Calu3 (cell line): ENCODE data around the gene S100A4. TPM values are rescaled to one million over a fixed set of nuclear protein-coding genes. Genes with fewer than 3 reads are reported as not detected.

Source experiments
- BruUV-seq: library from RNA; stranded (reverse); fragments of 400-500 nt; replicated peaks from 2 replicates; lab custom pipeline; 2021; lab: Mats Ljungman, UMichigan
- CTCF ChIA-PET: fragments of 300-600 bp; sonication (Branson Sonifier 250); formaldehyde crosslinking; loops from one replicate; lab custom pipeline; 2022; ENCODE audit warnings: antibody characterized with exemption; lab: Charles Lee
- DNase-seq: peaks from one replicate; pipeline ENCODE4 v3.0.0; 2022
- H3K27ac Mint-ChIP-seq: one replicate; pipeline ENCODE4 v1.8.0; 2022; ENCODE audit warnings: mixed read lengths; ENCODE audit not compliant: unreplicated experiment
- H3K27me3 Mint-ChIP-seq: one replicate; pipeline ENCODE4 v1.8.0; 2022; ENCODE audit warnings: mixed read lengths; ENCODE audit not compliant: unreplicated experiment
- H3K36me3 Mint-ChIP-seq: one replicate; pipeline ENCODE4 v1.8.0; 2022; ENCODE audit warnings: mild to moderate bottlenecking, moderate library complexity, mixed read lengths; ENCODE audit not compliant: insufficient read depth, unreplicated experiment
- H3K4me1 Mint-ChIP-seq: one replicate; pipeline ENCODE4 v1.8.0; 2022; ENCODE audit warnings: mild to moderate bottlenecking, low read depth, mixed read lengths; ENCODE audit not compliant: unreplicated experiment
- H3K4me3 Mint-ChIP-seq: one replicate; pipeline ENCODE4 v1.8.0; 2022; ENCODE audit warnings: mild to moderate bottlenecking, low read depth, moderate library complexity, mixed read lengths; ENCODE audit not compliant: unreplicated experiment
- H3K9me3 Mint-ChIP-seq: one replicate; pipeline ENCODE4 v1.8.0; 2022; ENCODE audit warnings: low read depth, mixed read lengths; ENCODE audit not compliant: unreplicated experiment
- intact Hi-C: fragments of 100-400 bp; cut with micrococcal nuclease; formaldehyde crosslinking; loops from one replicate; pipeline ENCODE4 v1.10.0; 2022; ENCODE audit not compliant: unreplicated experiment
- total RNA-seq: library from RNA; stranded (reverse); gene quantifications from 2 replicates; pipeline ENCODE4 v1.2.3, GENCODE V29; 2022
- TF ChIP-seq, protein P1 (sequence below): fragments of 200-600 bp; IDR thresholded peaks from one replicate; pipeline ENCODE4 v1.8.0; 2022; ENCODE audit warnings: antibody characterized with exemption; ENCODE audit not compliant: unreplicated experiment

Gene S100A4
- total RNA-seq, 1 experiment from 2014 or later, result 20.5 TPM

- Mint-ChIP-seq H3K4me3 (no peak overlapping the region), H3K27ac (no peak overlapping the region), H3K27me3 (peaks cover 62% of the 10 kb centered on the region), H3K4me1 (no peaks in the 10 kb centered on the region), H3K9me3 (no peaks in the 10 kb centered on the region), H3K36me3 (no peaks in the 10 kb centered on the region)
- TF ChIP-seq, protein P1, sequence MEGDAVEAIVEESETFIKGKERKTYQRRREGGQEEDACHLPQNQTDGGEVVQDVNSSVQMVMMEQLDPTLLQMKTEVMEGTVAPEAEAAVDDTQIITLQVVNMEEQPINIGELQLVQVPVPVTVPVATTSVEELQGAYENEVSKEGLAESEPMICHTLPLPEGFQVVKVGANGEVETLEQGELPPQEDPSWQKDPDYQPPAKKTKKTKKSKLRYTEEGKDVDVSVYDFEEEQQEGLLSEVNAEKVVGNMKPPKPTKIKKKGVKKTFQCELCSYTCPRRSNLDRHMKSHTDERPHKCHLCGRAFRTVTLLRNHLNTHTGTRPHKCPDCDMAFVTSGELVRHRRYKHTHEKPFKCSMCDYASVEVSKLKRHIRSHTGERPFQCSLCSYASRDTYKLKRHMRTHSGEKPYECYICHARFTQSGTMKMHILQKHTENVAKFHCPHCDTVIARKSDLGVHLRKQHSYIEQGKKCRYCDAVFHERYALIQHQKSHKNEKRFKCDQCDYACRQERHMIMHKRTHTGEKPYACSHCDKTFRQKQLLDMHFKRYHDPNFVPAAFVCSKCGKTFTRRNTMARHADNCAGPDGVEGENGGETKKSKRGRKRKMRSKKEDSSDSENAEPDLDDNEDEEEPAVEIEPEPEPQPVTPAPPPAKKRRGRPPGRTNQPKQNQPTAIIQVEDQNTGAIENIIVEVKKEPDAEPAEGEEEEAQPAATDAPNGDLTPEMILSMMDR, result no peak
- no TSS peak for BruUV-seq
- CTCF ChIA-PET, result no interaction called here
- intact Hi-C loops, result no loop called here
- DNase-seq, result no peak
Measured at GRCh38 chr1:153498746-153499145, 46.9 kb downstream of the S100A4 start.

DNA sequence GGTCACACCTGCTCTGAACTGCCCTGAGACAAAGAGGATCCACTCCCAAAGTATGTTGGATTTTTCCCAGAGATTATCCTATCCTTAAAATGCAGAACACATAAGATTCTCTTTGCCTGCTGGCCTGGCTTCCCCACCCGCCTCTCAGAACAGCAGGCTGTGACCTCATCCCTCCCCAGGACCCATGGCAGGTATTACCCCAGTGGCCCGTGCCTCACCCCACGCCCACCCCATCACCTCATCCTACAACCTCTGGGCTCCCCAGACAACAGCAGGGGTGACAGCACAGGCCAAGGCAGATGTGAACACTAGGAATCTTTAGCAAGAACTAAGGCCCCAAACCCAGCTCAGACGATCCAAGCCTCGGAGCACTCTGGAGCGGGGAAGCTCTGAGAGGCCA, 50.1 kb downstream of the S100A4 start:
- Mint-ChIP-seq H3K9me3 (no peaks in the 10 kb centered on the region), H3K4me1 (peaks cover 4% of the 10 kb centered on the region), H3K4me3 (no peak overlapping the region), H3K27ac (no peak overlapping the region), H3K27me3 (peaks cover 75% of the 10 kb centered on the region), H3K36me3 (no peaks in the 10 kb centered on the region)
- BruUV-seq, result no TSS peak
- DNase-seq, result no peak
- intact Hi-C loops, result loop anchor here (1.0 to 2.0 kb wide), 2 partner anchors 29 to 143 kb away; no protein-coding TSS in a partner anchor
- CTCF ChIA-PET, result interaction anchor here (0.7 to 3.2 kb wide), 7 partner anchors 11 to 254 kb away, joined by 3 to 58 read pairs (median 4); partner anchors contain the start of genes PGLYRP4 and S100A9
- TF ChIP-seq, protein P1, result no peak

GRCh38 chr1:153494976-153495535, 50.5 kb downstream of the S100A4 start:
- peak; percentile 91 for DNase-seq
- Mint-ChIP-seq H3K27me3 (peaks cover 71% of the 10 kb centered on the region), H3K27ac (no peak overlapping the region), H3K4me3 (no peak overlapping the region), H3K4me1 (peaks cover 8% of the 10 kb centered on the region), H3K9me3 (no peaks in the 10 kb centered on the region), H3K36me3 (no peaks in the 10 kb centered on the region)
- intact Hi-C loops, result loop anchor here (1.0 to 2.0 kb wide), 2 partner anchors 28 to 143 kb away; no protein-coding TSS in a partner anchor
- no TSS peak for BruUV-seq
- TF ChIP-seq, protein P1, result peak; percentile 97
- CTCF ChIA-PET, result interaction anchor here (0.7 to 3.2 kb wide), 7 partner anchors 10 to 254 kb away, joined by 3 to 58 read pairs (median 4); partner anchors contain the start of genes PGLYRP4 and S100A9

Other genes starting within 250 kb of the S100A4 start
- gene PGLYRP3, start 232.9 kb downstream of the S100A4 start, total RNA-seq, result not detected in 2 replicates
- 0.38 TPM in 1 of 2 replicates, not detected in the other for gene PGLYRP4, start 197.0 kb downstream of the S100A4 start, total RNA-seq
- 5.0 and 10.6 TPM in 2 replicates for gene S100A9, start 188.0 kb downstream of the S100A4 start, total RNA-seq
- gene S100A12, start 170.2 kb downstream of the S100A4 start, total RNA-seq, result not detected in 2 replicates
- gene S100A8, start 154.7 kb downstream of the S100A4 start, total RNA-seq, result not detected in 2 replicates
- not detected in 2 replicates for gene S100A7A, start 129.3 kb downstream of the S100A4 start, total RNA-seq
- gene S100A7, start 85.2 kb downstream of the S100A4 start, total RNA-seq, result not detected in 2 replicates
- gene S100A6, start 9.8 kb downstream of the S100A4 start, total RNA-seq, result 1,521 and 2,023 TPM in 2 replicates
- gene S100A5, start 4.9 kb downstream of the S100A4 start, total RNA-seq, result not detected in 2 replicates
- gene S100A3, start 3.5 kb upstream of the S100A4 start, total RNA-seq, result not detected in 2 replicates
- 11.1 and 14.1 TPM in 2 replicates for gene S100A2, start 20.0 kb upstream of the S100A4 start, total RNA-seq
- 247 and 255 TPM in 2 replicates for gene S100A16, start 67.3 kb upstream of the S100A4 start, total RNA-seq
- gene S100A14, start 70.5 kb upstream of the S100A4 start, total RNA-seq, result 74.6 and 106 TPM in 2 replicates
- gene S100A13, start 81.7 kb upstream of the S100A4 start, total RNA-seq, result 104 and 117 TPM in 2 replicates
- gene S100A1, start 82.6 kb upstream of the S100A4 start, total RNA-seq, result not detected in 2 replicates
- gene CHTOP, start 88.3 kb upstream of the S100A4 start, total RNA-seq, result 93.7 and 100 TPM in 2 replicates
- gene SNAPIN, start 112.9 kb upstream of the S100A4 start, total RNA-seq, result 45.0 and 46.8 TPM in 2 replicates
- gene ILF2, start 125.2 kb upstream of the S100A4 start, total RNA-seq, result 253 and 292 TPM in 2 replicates
- gene NPR1, start 132.9 kb upstream of the S100A4 start, total RNA-seq, result not detected in 2 replicates
- 55.9 and 57.1 TPM in 2 replicates for gene INTS3, start 182.2 kb upstream of the S100A4 start, total RNA-seq
- gene SLC27A3, start 229.6 kb upstream of the S100A4 start, total RNA-seq, result 9.0 and 11.9 TPM in 2 replicates